Subcutaneous abdominal adipose tissue (tissue), 5 donors: ENCODE measurements around the gene ANKS1B.

Source experiments
- H3K27ac ChIP-seq: one replicate; pipeline ENCODE4 v1.7.0; 2013; ENCODE audit warnings: low read depth, mild to moderate bottlenecking, inconsistent platforms, low read length, moderate library complexity
- H3K27me3 ChIP-seq, 5 donors: one replicate each; pipeline ENCODE4 v1.7.0; 2013; ENCODE audit warnings: low read length in 5 of 5, inconsistent platforms in 1 of 5; ENCODE audit not compliant: control insufficient read depth in 5 of 5, insufficient read depth in 4 of 5
- H3K36me3 ChIP-seq, 5 donors: one replicate each; pipeline ENCODE4 v1.7.0; 2013; ENCODE audit warnings: low read length in 5 of 5; ENCODE audit not compliant: control insufficient read depth in 5 of 5, insufficient read depth in 5 of 5
- H3K4me1 ChIP-seq, 5 donors: one replicate each; pipeline ENCODE4 v1.7.0; 2013; ENCODE audit warnings: low read length in 5 of 5, mild to moderate bottlenecking in 3 of 5, moderate library complexity in 1 of 5; ENCODE audit not compliant: control insufficient read depth in 5 of 5, insufficient read depth in 5 of 5
- H3K4me3 ChIP-seq, 5 donors: one replicate each; pipeline ENCODE4 v1.7.0; 2013; ENCODE audit warnings: low read length in 5 of 5, low read depth in 1 of 5
- H3K9ac ChIP-seq, 5 donors: one replicate each; pipeline ENCODE4 v1.7.0; 2013; ENCODE audit warnings: low read length in 5 of 5, mild to moderate bottlenecking in 4 of 5, moderate library complexity in 3 of 5
- H3K9me3 ChIP-seq, 5 donors: one replicate each; pipeline ENCODE4 v1.7.0; 2013; ENCODE audit warnings: low read length in 5 of 5; ENCODE audit not compliant: control insufficient read depth in 5 of 5
- donor health status: healthy.
- donor health status: healthy.
- donor health status: healthy.
- donor health status: healthy.
- donor health status: healthy.

ANKS1B gene

DNA sequence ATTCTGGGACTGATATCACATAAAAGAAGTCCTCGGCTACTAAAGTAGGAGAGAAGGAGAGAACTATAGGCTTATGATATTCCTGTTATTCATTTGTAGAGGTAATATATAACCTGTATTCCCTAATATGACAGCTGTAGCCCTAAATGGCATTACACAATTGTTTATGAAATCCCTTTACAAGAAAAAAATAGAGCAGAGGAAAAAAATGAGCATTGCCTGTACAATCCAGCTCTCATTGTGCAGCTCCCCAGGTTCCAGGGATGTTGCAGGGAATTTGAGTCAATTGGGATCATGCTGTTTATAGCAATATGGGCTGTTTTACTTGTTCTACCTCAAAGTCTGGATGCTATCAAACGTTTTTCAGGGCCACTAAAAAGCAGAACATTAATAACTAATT lies 1166.5 kb downstream of the ANKS1B start:
- Histone ChIP-seq H3K4me3 (no peak overlapping the region), H3K9ac (no peak overlapping the region), H3K27ac (no peak overlapping the region), H3K27me3 (no peaks in the 10 kb centered on the region), H3K36me3 (no peaks in the 10 kb centered on the region), H3K4me1 (no peaks in the 10 kb centered on the region), H3K9me3 (no peaks in the 10 kb centered on the region)

DNA sequence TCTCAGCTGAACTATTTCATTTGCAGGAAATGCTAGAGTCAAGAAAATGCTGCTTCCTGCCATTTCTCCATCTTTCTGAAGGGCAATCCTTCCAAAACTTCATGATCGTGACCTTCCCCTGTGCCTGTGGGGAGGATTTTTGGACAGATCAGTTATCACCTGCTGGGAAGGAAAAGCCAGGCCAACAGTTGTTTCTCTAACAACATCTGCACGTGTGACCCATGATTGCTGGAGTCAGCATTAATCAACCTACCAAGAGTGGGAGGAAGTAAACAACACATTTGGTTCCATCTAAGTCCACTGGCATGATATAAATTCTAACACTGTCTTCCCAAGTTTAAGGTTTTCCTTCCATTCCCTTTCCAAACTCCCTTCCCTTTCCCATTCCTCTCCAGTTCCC lies 1167.0 kb downstream of the ANKS1B start:
- Histone ChIP-seq H3K4me1 (no peaks in the 10 kb centered on the region), H3K4me3 (no peak overlapping the region), H3K36me3 (no peaks in the 10 kb centered on the region), H3K9ac (no peak overlapping the region), H3K27ac (no peak overlapping the region), H3K27me3 (no peaks in the 10 kb centered on the region), H3K9me3 (no peaks in the 10 kb centered on the region)

- no peak overlapping the region for H3K27ac ChIP-seq
- no peak overlapping the region for H3K4me3 ChIP-seq
- H3K36me3 ChIP-seq, result no peaks in the 10 kb centered on the region
- H3K27me3 ChIP-seq, result no peaks in the 10 kb centered on the region
- H3K4me1 ChIP-seq, result no peaks in the 10 kb centered on the region
- no peak overlapping the region for H3K9ac ChIP-seq
- no peaks in the 10 kb centered on the region for H3K9me3 ChIP-seq
Observed at GRCh38 chr12:98816720-98817119, 1168.0 kb downstream of the ANKS1B start.

GRCh38 chr12:98814254-98814653 lies 1170.5 kb downstream of the ANKS1B start:
- Histone ChIP-seq H3K27ac (no peak overlapping the region), H3K4me3 (no peak overlapping the region), H3K36me3 (no peaks in the 10 kb centered on the region), H3K9ac (no peak overlapping the region), H3K9me3 (no peaks in the 10 kb centered on the region), H3K4me1 (no peaks in the 10 kb centered on the region), H3K27me3 (no peaks in the 10 kb centered on the region)

DNA sequence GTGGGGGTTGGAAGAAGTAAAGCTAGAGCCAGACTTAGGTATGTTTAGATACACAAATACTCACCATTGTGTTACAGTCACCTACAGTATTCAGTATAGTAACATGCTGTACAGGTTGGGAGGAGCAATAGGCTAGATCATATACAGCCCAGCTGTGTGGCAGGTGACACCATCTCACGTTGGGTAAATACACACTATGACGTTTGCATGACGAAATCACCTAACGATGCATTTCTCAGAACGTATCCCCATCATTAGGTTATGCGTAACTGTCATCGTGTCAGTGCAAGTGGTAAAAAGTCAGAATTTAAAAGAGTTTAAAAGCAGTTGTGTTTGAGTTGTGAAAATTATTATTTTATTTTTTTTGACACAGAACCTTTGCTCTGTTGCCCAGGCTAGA lies 1172.5 kb downstream of the ANKS1B start:
- no peak overlapping the region for H3K27ac ChIP-seq
- H3K9me3 ChIP-seq, result no peaks in the 10 kb centered on the region
- H3K4me3 ChIP-seq, result no peak overlapping the region
- H3K36me3 ChIP-seq, result no peaks in the 10 kb centered on the region
- H3K9ac ChIP-seq, result no peak overlapping the region
- H3K27me3 ChIP-seq, result no peaks in the 10 kb centered on the region
- H3K4me1 ChIP-seq, result no peaks in the 10 kb centered on the region

DNA sequence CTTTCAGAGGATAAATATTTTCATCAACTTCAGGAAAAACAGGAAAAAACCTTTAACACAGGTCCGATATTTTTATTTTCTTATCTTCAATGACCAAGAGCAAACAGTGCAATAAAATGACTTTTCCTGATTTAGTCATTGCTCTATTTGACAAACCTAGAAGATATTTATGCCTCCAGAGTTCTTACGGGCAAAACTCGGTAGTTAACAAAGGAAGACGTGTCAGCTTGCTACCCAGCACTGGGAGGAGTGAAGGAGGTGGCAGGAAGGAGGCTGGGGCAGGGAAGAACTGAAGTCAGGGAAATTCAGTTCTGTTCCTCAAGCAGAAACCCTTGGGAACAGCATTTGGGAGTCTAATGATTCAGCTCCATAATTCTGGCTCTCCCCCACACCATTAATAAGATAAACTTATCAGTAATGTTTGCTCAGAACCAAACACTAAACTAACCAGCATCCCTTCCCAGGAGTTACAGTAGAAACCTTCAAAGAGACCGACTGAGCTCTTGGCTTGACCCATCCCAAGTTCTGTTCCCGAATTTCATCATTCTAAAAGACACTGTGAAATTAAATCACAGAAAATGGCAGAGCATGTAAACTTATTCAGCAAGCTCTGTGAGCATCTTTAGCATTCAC lies 1176.4 kb downstream of the ANKS1B start:
- no peak overlapping the region for H3K27ac ChIP-seq
- no peaks in the 10 kb centered on the region for H3K36me3 ChIP-seq
- no peaks in the 10 kb centered on the region for H3K4me1 ChIP-seq
- H3K9me3 ChIP-seq, result no peaks in the 10 kb centered on the region
- H3K27me3 ChIP-seq, result no peaks in the 10 kb centered on the region
- H3K4me3 ChIP-seq, result no peak overlapping the region
- H3K9ac ChIP-seq, result no peak overlapping the region

GRCh38 chr12:98807187-98807586 lies 1177.5 kb downstream of the ANKS1B start:
- H3K4me3 ChIP-seq, result no peak overlapping the region
- no peaks in the 10 kb centered on the region for H3K27me3 ChIP-seq
- no peaks in the 10 kb centered on the region for H3K4me1 ChIP-seq
- H3K9ac ChIP-seq, result no peak overlapping the region
- H3K27ac ChIP-seq, result no peak overlapping the region
- no peaks in the 10 kb centered on the region for H3K36me3 ChIP-seq
- H3K9me3 ChIP-seq, result no peaks in the 10 kb centered on the region

GRCh38 chr12:98803468-98804209 lies 1181.1 kb downstream of the ANKS1B start:
- Histone ChIP-seq H3K9me3 (no peaks in the 10 kb centered on the region), H3K27ac (no peak overlapping the region), H3K9ac (no peak overlapping the region), H3K27me3 (no peaks in the 10 kb centered on the region), H3K36me3 (no peaks in the 10 kb centered on the region), H3K4me1 (no peaks in the 10 kb centered on the region), H3K4me3 (no peak overlapping the region)

DNA sequence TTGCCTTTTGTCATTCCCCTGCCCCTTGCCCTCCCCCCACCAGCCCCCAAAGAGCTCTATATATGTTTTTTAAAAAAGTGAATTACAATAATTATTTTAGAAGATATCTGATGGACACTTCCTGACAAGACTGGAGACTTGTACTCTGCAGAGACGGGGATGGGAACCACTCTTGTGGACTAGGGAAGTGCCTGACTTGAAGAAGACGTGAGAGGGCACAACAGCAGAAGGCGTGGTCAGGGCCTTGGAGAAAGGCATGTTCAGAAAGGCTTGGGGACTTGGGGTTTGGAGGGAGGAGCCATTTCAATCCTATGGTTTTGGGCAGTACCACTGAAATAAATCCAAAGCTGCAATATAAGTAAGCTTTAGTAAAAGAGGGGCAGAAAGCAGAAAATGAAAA lies 1184.9 kb downstream of the ANKS1B start:
- H3K4me1 ChIP-seq, result no peaks in the 10 kb centered on the region
- no peak overlapping the region for H3K4me3 ChIP-seq
- H3K27me3 ChIP-seq, result no peaks in the 10 kb centered on the region
- H3K9ac ChIP-seq, result no peak overlapping the region
- H3K27ac ChIP-seq, result no peak overlapping the region
- no peaks in the 10 kb centered on the region for H3K9me3 ChIP-seq
- H3K36me3 ChIP-seq, result no peaks in the 10 kb centered on the region

DNA sequence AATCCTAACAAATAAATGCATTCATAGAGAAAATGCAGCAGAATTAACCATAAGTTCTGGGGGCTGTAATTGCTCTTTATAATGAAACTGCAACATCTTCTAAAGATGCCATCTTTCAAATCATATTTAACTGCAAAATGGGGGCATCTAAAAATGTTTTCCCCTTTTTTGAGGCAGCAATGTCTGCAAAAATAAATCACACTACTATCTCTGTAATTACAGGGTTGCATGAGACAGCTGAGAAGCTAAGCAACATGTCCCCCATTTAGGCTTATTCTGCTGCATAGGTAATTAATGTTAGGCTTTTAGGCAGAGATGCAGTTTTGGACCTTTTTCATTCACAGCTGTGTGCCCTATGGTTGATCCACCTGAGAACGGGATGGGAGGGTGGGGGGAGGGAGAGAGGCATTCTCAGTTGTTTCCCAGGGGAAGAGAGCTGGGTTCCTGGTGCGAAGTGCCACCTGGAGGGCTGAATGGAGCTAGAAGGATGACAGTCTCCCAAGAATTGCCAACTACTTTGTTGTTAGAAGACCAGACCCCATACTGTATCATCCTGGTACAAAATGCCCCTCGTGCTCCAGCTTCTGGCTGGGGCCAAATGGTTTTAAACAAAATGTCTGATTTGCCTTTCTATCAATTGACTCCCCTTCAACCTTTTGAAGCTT lies 1185.5 kb downstream of the ANKS1B start:
- Histone ChIP-seq H3K27ac (no peak overlapping the region), H3K36me3 (no peaks in the 10 kb centered on the region), H3K9me3 (no peaks in the 10 kb centered on the region), H3K4me3 (no peak overlapping the region), H3K4me1 (no peaks in the 10 kb centered on the region), H3K9ac (no peak overlapping the region), H3K27me3 (no peaks in the 10 kb centered on the region)
